CD4-positive, alpha-beta T cell (primary cell): ENCODE results near the gene EXOG. TPM values are rescaled to one million over a fixed set of nuclear protein-coding genes. Genes with fewer than 3 reads are reported as not detected.

Experiments used
- ATAC-seq: fragments of 200-7000 bp; cut with Tn5 transposase; one replicate; pipeline ENCODE4 v1.10.0; 2022; ENCODE audit warnings: mild to moderate bottlenecking; ENCODE audit not compliant: poor library complexity
- CTCF ChIA-PET: fragments of 350-600 bp; sonication (Branson Sonifier 250); formaldehyde crosslinking; loops from one replicate; lab custom pipeline; 2021; ENCODE audit warnings: antibody characterized with exemption, inconsistent platforms; lab: Charles Lee
- POLR2A ChIA-PET: fragments of 350-600 bp; sonication (Branson Sonifier 250); formaldehyde crosslinking; loops from one replicate; lab custom pipeline; 2021; ENCODE audit warnings: antibody characterized with exemption, inconsistent platforms; lab: Charles Lee
- DNase-seq, 14 experiments: peaks; one replicate each; pipeline ENCODE4 v3.0.0-alpha.2; 2013 to 2020; ENCODE audit warnings: mixed read lengths in 2 of 14
- H3K27ac ChIP-seq, 2 donors: one replicate each; pipeline versions ENCODE4 v1.5.1 to v1.7.0; 2013; ENCODE audit warnings: low read length in 2 of 2, low read depth in 1 of 2, mild to moderate bottlenecking in 1 of 2
- H3K27me3 ChIP-seq, 2 experiments: 1 replicate in 1 of 2; 2 replicates in 1 of 2; pipeline versions ENCODE4 v1.6.1 to v1.7.0; 2013; ENCODE audit warnings: low read length in 2 of 2, control low read depth in 1 of 2, mild to moderate bottlenecking in 1 of 2, moderate library complexity in 1 of 2; ENCODE audit not compliant: insufficient read depth in 2 of 2, control insufficient read depth in 1 of 2
- H3K36me3 ChIP-seq: one replicate; pipeline ENCODE4 v1.6.1; 2013; ENCODE audit warnings: low read length, control low read depth; ENCODE audit not compliant: insufficient read depth
- H3K4me1 ChIP-seq: one replicate; pipeline ENCODE4 v1.6.1; 2013; ENCODE audit warnings: low read length, control low read depth; ENCODE audit not compliant: insufficient read depth
- H3K4me3 ChIP-seq: one replicate; pipeline ENCODE4 v1.5.1; 2013; ENCODE audit warnings: mild to moderate bottlenecking, low read length, moderate library complexity
- H3K9me3 ChIP-seq, 2 experiments: 1 replicate in 1 of 2; 2 replicates in 1 of 2; pipeline versions ENCODE4 v1.6.1 to v1.7.0; 2013; ENCODE audit warnings: low read length in 2 of 2, mild to moderate bottlenecking in 2 of 2, control low read depth in 1 of 2, moderate library complexity in 1 of 2; ENCODE audit not compliant: control insufficient read depth in 1 of 2, insufficient read depth in 1 of 2
- H3K27ac Mint-ChIP-seq: one replicate; pipeline ENCODE4 v1.8.0; 2020; ENCODE audit warnings: mixed read lengths
- H3K27me3 Mint-ChIP-seq: one replicate; pipeline ENCODE4 v1.8.0; 2021; ENCODE audit warnings: mixed read lengths
- H3K36me3 Mint-ChIP-seq: one replicate; pipeline ENCODE4 v1.8.0; 2021; ENCODE audit warnings: low read depth, mixed read lengths
- H3K4me1 Mint-ChIP-seq: one replicate; pipeline ENCODE4 v1.8.0; 2021; ENCODE audit warnings: low read depth, mixed read lengths
- H3K4me3 Mint-ChIP-seq: one replicate; pipeline ENCODE4 v1.8.0; 2020; ENCODE audit warnings: mild to moderate bottlenecking, mixed read lengths
- H3K9me3 Mint-ChIP-seq: one replicate; pipeline ENCODE4 v1.8.0; 2020; ENCODE audit warnings: mixed read lengths
- CTCF ChIP-seq: fragments of 200-600 bp; IDR thresholded peaks from one replicate; pipeline ENCODE4 v1.8.0; 2022; ENCODE audit warnings: antibody characterized with exemption, mild to moderate bottlenecking
- intact Hi-C, 2 experiments: fragments of 100-400 bp; cut with DNase I in 1 of 2; cut with micrococcal nuclease in 1 of 2; formaldehyde crosslinking; loops; one replicate each; pipeline versions ENCODE4 v1.15.1 to v1.9.0; 2023 to 2025; cut with DNase I, micrococcal nuclease
- total RNA-seq, 174 experiments: library from RNA in 2 of 174; stranded (reverse) in 2 of 174; gene quantifications; one replicate each; pipeline ENCODE4 v1.2.3 and lab custom pipeline; 2021 to 2026

Gene EXOG
- total RNA-seq, 2 experiments from 2014 or later, result 13.7 to 16.0 TPM

- intact Hi-C loops, result no loop called here
- Mint-ChIP-seq H3K9me3 (no peaks in the 10 kb centered on the region), H3K4me3 (no peak overlapping the region), H3K27ac (no peak overlapping the region), H3K4me1 (no peaks in the 10 kb centered on the region), H3K36me3 (peaks cover 37% of the 10 kb centered on the region), H3K27me3 (no peaks in the 10 kb centered on the region)
- Histone ChIP-seq H3K4me3 (no peak overlapping the region), H3K9me3 (no peaks in the 10 kb centered on the region), H3K36me3 (peaks cover 15% of the 10 kb centered on the region), H3K4me1 (no peaks in the 10 kb centered on the region), H3K27ac (no peak overlapping the region), H3K27me3 (no peaks in the 10 kb centered on the region)
- CTCF ChIA-PET, result interaction anchor here (1.1 kb wide), 1 partner anchor 15 kb away, joined by 3 read pairs; no protein-coding TSS in a partner anchor
- DNase-seq, result no peak
- ATAC-seq, result no peak
- POLR2A ChIA-PET, result no interaction called here
- no peak for TF ChIP-seq CTCF
Measured at GRCh38 chr3:38536671-38537070, 40.5 kb downstream of the EXOG start.

GRCh38 chr3:38538773-38539353 lies 42.7 kb downstream of the EXOG start:
- intact Hi-C loops, result no loop called here
- H3K9me3 Mint-ChIP-seq, result no peaks in the 10 kb centered on the region
- H3K27me3 Mint-ChIP-seq, result no peaks in the 10 kb centered on the region
- Histone ChIP-seq H3K27me3 (no peaks in the 10 kb centered on the region), H3K27ac (no peak overlapping the region), H3K36me3 (peaks cover 8% of the 10 kb centered on the region), H3K4me1 (no peaks in the 10 kb centered on the region), H3K9me3 (no peaks in the 10 kb centered on the region), H3K4me3 (no peak overlapping the region)
- no peak for ATAC-seq
- TF ChIP-seq CTCF, result no peak
- ChIA-PET CTCF (no interaction called here), POLR2A (no interaction called here)
- no peak overlapping the region for H3K27ac Mint-ChIP-seq
- H3K4me3 Mint-ChIP-seq, result no peak overlapping the region
- no peaks in the 10 kb centered on the region for H3K4me1 Mint-ChIP-seq
- H3K36me3 Mint-ChIP-seq, result peaks cover 36% of the 10 kb centered on the region
- no peak for DNase-seq

- Mint-ChIP-seq H3K4me1 (no peaks in the 10 kb centered on the region), H3K4me3 (no peak overlapping the region), H3K36me3 (peaks cover 13% of the 10 kb centered on the region), H3K27me3 (no peaks in the 10 kb centered on the region), H3K9me3 (no peaks in the 10 kb centered on the region), H3K27ac (no peak overlapping the region)
- no peak for TF ChIP-seq CTCF
- no peak overlapping the region for H3K27ac ChIP-seq
- intact Hi-C loops, result loop anchor here in 1 of 2 experiments (5.0 kb wide), 1 partner anchor 95 kb away; no protein-coding TSS in a partner anchor
- H3K36me3 ChIP-seq, result no peaks in the 10 kb centered on the region
- H3K4me3 ChIP-seq, result no peak overlapping the region
- no peaks in the 10 kb centered on the region for H3K9me3 ChIP-seq
- no peak for DNase-seq
- POLR2A ChIA-PET, result no interaction called here
- CTCF ChIA-PET, result no interaction called here
- no peak for ATAC-seq
- H3K27me3 ChIP-seq, result no peaks in the 10 kb centered on the region
- H3K4me1 ChIP-seq, result no peaks in the 10 kb centered on the region
Measured at GRCh38 chr3:38541806-38542205, 45.7 kb downstream of the EXOG start.
